ENCODE data around the gene FER.

The FER gene

GRCh38 chr5:108869066-108869465 is 121.4 kb downstream of the FER start:
- Histone ChIP-seq H3K36me3 (ENCODE audit: control insufficient read depth, insufficient read depth, low read length) (no peaks in the 10 kb centered on the region), H3K4me3 (ENCODE audit: low read length) (no peak overlapping the region), H2BK15ac (replicated peaks; ENCODE audit: low read depth) (no peak overlapping the region), H2AK5ac (ENCODE audit: low read length) (no peak overlapping the region), H3K79me1 (ENCODE audit: low read length) (no peaks in the 10 kb centered on the region), H3K56ac (ENCODE audit: low read length) (no peak overlapping the region), H2BK5ac (ENCODE audit: low read length) (no peak overlapping the region), H2BK120ac (ENCODE audit: low read depth, low read length) (no peak overlapping the region), H3K18ac (ENCODE audit: low read length) (no peak overlapping the region), H3K9ac (ENCODE audit: low read length) (no peak overlapping the region), H4K5ac (ENCODE audit: low read length) (no peak overlapping the region), H3K27ac (ENCODE audit: low read depth, low read length) (no peak overlapping the region), H3K4me2 (ENCODE audit: low read length) (no peak overlapping the region), H3K23ac (ENCODE audit: low read length) (no peak overlapping the region), H3K27me3 (ENCODE audit: insufficient read depth, low read length, poor library complexity) (no peaks in the 10 kb centered on the region), H3K4me1 (ENCODE audit: control insufficient read depth, low read depth, low read length) (no peaks in the 10 kb centered on the region), H4K8ac (ENCODE audit: low read depth, low read length) (no peak overlapping the region), H3K79me2 (ENCODE audit: control insufficient read depth, insufficient read depth, low read length) (no peaks in the 10 kb centered on the region), H3K4ac (ENCODE audit: low read depth, low read length) (no peak overlapping the region)
- no CpG with 5 or more reads among the region's 1 CpG for WGBS (ENCODE audit: extremely low coverage, insufficient coverage, low lambda C conversion rate)
- no peak for DNase-seq

- no peak overlapping the region for H2AK5ac ChIP-seq (ENCODE audit: low read length)
- no peak overlapping the region for H4K8ac ChIP-seq (ENCODE audit: low read depth, low read length)
- H3K23ac ChIP-seq (ENCODE audit: low read length): no peak overlapping the region
- no peak for DNase-seq
- H3K36me3 ChIP-seq (ENCODE audit: control insufficient read depth, insufficient read depth, low read length): no peaks in the 10 kb centered on the region
- no peaks in the 10 kb centered on the region for H3K79me1 ChIP-seq (ENCODE audit: low read length)
- no peak overlapping the region for H3K4me3 ChIP-seq (ENCODE audit: low read length)
- H3K27ac ChIP-seq (ENCODE audit: low read depth, low read length): no peak overlapping the region
- H3K79me2 ChIP-seq (ENCODE audit: control insufficient read depth, insufficient read depth, low read length): no peaks in the 10 kb centered on the region
- no peak overlapping the region for H3K4ac ChIP-seq (ENCODE audit: low read depth, low read length)
- H2BK5ac ChIP-seq (ENCODE audit: low read length): no peak overlapping the region
- no peaks in the 10 kb centered on the region for H3K4me1 ChIP-seq (ENCODE audit: control insufficient read depth, low read depth, low read length)
- no peak overlapping the region for H3K4me2 ChIP-seq (ENCODE audit: low read length)
- H3K18ac ChIP-seq (ENCODE audit: low read length): no peak overlapping the region
- no peak overlapping the region for H2BK120ac ChIP-seq (ENCODE audit: low read depth, low read length)
- H3K56ac ChIP-seq (ENCODE audit: low read length): no peak overlapping the region
- no peak overlapping the region for H4K5ac ChIP-seq (ENCODE audit: low read length)
- no peak overlapping the region for H3K9ac ChIP-seq (ENCODE audit: low read length)
- no peak overlapping the region for H2BK15ac ChIP-seq (replicated peaks; ENCODE audit: low read depth)
- H3K27me3 ChIP-seq (ENCODE audit: insufficient read depth, low read length, poor library complexity): no peaks in the 10 kb centered on the region
Measured at GRCh38 chr5:108876451-108876850, 128.8 kb downstream of the FER start.

GRCh38 chr5:108878756-108879155 is 131.1 kb downstream of the FER start:
- Histone ChIP-seq H3K4me3 (ENCODE audit: low read length) (no peak overlapping the region), H2AK5ac (ENCODE audit: low read length) (no peak overlapping the region), H3K4me2 (ENCODE audit: low read length) (no peak overlapping the region), H2BK5ac (ENCODE audit: low read length) (no peak overlapping the region), H3K18ac (ENCODE audit: low read length) (no peak overlapping the region), H4K8ac (ENCODE audit: low read depth, low read length) (no peak overlapping the region), H3K79me2 (ENCODE audit: control insufficient read depth, insufficient read depth, low read length) (no peaks in the 10 kb centered on the region), H3K79me1 (ENCODE audit: low read length) (no peaks in the 10 kb centered on the region), H4K5ac (ENCODE audit: low read length) (no peak overlapping the region), H3K9ac (ENCODE audit: low read length) (no peak overlapping the region), H3K36me3 (ENCODE audit: control insufficient read depth, insufficient read depth, low read length) (no peaks in the 10 kb centered on the region), H3K4ac (ENCODE audit: low read depth, low read length) (no peak overlapping the region), H2BK15ac (replicated peaks; ENCODE audit: low read depth) (no peak overlapping the region), H3K27me3 (ENCODE audit: insufficient read depth, low read length, poor library complexity) (no peaks in the 10 kb centered on the region), H3K56ac (ENCODE audit: low read length) (no peak overlapping the region), H3K23ac (ENCODE audit: low read length) (no peak overlapping the region), H2BK120ac (ENCODE audit: low read depth, low read length) (no peak overlapping the region), H3K27ac (ENCODE audit: low read depth, low read length) (no peak overlapping the region), H3K4me1 (ENCODE audit: control insufficient read depth, low read depth, low read length) (no peaks in the 10 kb centered on the region)
- DNase-seq: no peak
- no CpG with 5 or more reads among the region's 2 CpGs for WGBS (ENCODE audit: extremely low coverage, insufficient coverage, low lambda C conversion rate)

DNA sequence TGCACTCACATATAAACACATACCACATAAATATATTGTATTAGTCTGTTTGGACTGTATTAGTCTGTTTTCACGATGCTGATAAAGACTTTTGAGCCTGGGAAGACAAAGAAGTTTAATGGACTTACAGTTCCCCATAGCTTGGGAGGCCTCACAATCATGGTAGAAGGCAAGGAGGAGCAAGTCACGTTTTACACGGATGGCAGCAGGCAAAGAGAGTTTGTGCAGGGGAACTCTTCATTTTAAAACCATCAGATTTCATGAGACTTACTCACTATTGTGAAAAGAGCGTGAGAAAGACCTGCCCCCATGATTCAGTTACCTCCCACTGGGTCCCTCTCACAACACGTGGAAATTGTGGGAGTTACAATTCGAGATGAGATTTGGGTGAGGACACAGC is 133.4 kb downstream of the FER start:
- Histone ChIP-seq H3K79me2 (ENCODE audit: control insufficient read depth, insufficient read depth, low read length) (no peaks in the 10 kb centered on the region), H3K4ac (ENCODE audit: low read depth, low read length) (no peak overlapping the region)
- WGBS (ENCODE audit: extremely low coverage, insufficient coverage, low lambda C conversion rate): no CpG with 5 or more reads among the region's 6 CpGs

DNA sequence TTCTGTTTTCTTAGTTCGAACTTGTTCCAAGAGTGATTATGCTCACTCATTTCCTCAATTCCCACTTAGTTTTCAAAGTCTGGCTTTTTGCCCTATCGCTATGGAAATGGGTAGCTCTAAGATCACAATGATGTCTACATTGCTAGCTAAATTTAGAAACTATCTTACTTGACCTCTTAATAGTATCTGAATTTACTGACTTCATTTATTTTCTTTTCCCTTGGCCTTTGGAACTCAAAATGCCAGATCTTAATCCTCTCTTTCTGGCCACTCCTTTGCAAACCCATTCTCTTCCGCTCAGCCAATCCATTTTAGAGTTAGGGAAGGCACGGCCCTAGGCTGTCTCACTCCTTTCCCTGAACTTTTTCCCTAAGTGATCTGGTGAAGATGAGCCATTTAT is 137.0 kb downstream of the FER start:
- no peak overlapping the region for H4K5ac ChIP-seq (ENCODE audit: low read length)
- H3K27ac ChIP-seq (ENCODE audit: low read depth, low read length): no peak overlapping the region
- peak; percentile 27 for DNase-seq
- H2BK120ac ChIP-seq (ENCODE audit: low read depth, low read length): no peak overlapping the region
- H3K27me3 ChIP-seq (ENCODE audit: insufficient read depth, low read length, poor library complexity): no peaks in the 10 kb centered on the region
- H3K4ac ChIP-seq (ENCODE audit: low read depth, low read length): no peak overlapping the region
- no peaks in the 10 kb centered on the region for H3K36me3 ChIP-seq (ENCODE audit: control insufficient read depth, insufficient read depth, low read length)
- no peak overlapping the region for H3K4me3 ChIP-seq (ENCODE audit: low read length)
- no peak overlapping the region for H3K9ac ChIP-seq (ENCODE audit: low read length)
- no peak overlapping the region for H3K18ac ChIP-seq (ENCODE audit: low read length)
- no peak overlapping the region for H4K8ac ChIP-seq (ENCODE audit: low read depth, low read length)
- H2AK5ac ChIP-seq (ENCODE audit: low read length): no peak overlapping the region
- 100% methylated on average over 1 of the region's 4 CpGs for WGBS (ENCODE audit: extremely low coverage, insufficient coverage, low lambda C conversion rate)
- no peaks in the 10 kb centered on the region for H3K79me2 ChIP-seq (ENCODE audit: control insufficient read depth, insufficient read depth, low read length)
- peak overlapping the region; percentile 51 for H2BK5ac ChIP-seq (ENCODE audit: low read length)
- no peak overlapping the region for H3K23ac ChIP-seq (ENCODE audit: low read length)
- no peaks in the 10 kb centered on the region for H3K79me1 ChIP-seq (ENCODE audit: low read length)
- H3K4me2 ChIP-seq (ENCODE audit: low read length): no peak overlapping the region
- peaks cover 2% of the 10 kb centered on the region for H3K4me1 ChIP-seq (ENCODE audit: control insufficient read depth, low read depth, low read length)
- no peak overlapping the region for H3K56ac ChIP-seq (ENCODE audit: low read length)
- no peak overlapping the region for H2BK15ac ChIP-seq (replicated peaks; ENCODE audit: low read depth)

More for the DNA sequence above, 133.4 kb downstream of the FER start:
- no peak overlapping the region for H2BK120ac ChIP-seq (ENCODE audit: low read depth, low read length)
- no peak for DNase-seq
- no peak overlapping the region for H4K5ac ChIP-seq (ENCODE audit: low read length)
- no peaks in the 10 kb centered on the region for H3K36me3 ChIP-seq (ENCODE audit: control insufficient read depth, insufficient read depth, low read length)
- no peak overlapping the region for H3K18ac ChIP-seq (ENCODE audit: low read length)
- H3K4me2 ChIP-seq (ENCODE audit: low read length): no peak overlapping the region
- no peak overlapping the region for H3K27ac ChIP-seq (ENCODE audit: low read depth, low read length)
- no peak overlapping the region for H3K4me3 ChIP-seq (ENCODE audit: low read length)
- no peak overlapping the region for H2BK15ac ChIP-seq (replicated peaks; ENCODE audit: low read depth)
- H3K4me1 ChIP-seq (ENCODE audit: control insufficient read depth, low read depth, low read length): peaks cover 2% of the 10 kb centered on the region
- H3K79me1 ChIP-seq (ENCODE audit: low read length): no peaks in the 10 kb centered on the region
- no peaks in the 10 kb centered on the region for H3K27me3 ChIP-seq (ENCODE audit: insufficient read depth, low read length, poor library complexity)
- no peak overlapping the region for H4K8ac ChIP-seq (ENCODE audit: low read depth, low read length)
- no peak overlapping the region for H2AK5ac ChIP-seq (ENCODE audit: low read length)
- no peak overlapping the region for H3K23ac ChIP-seq (ENCODE audit: low read length)
- H2BK5ac ChIP-seq (ENCODE audit: low read length): no peak overlapping the region
- H3K9ac ChIP-seq (ENCODE audit: low read length): no peak overlapping the region
- no peak overlapping the region for H3K56ac ChIP-seq (ENCODE audit: low read length)

- H3K79me1 ChIP-seq (ENCODE audit: low read length): no peaks in the 10 kb centered on the region
- H3K4me2 ChIP-seq (ENCODE audit: low read length): no peak overlapping the region
- no peaks in the 10 kb centered on the region for H3K27me3 ChIP-seq (ENCODE audit: insufficient read depth, low read length, poor library complexity)
- H3K18ac ChIP-seq (ENCODE audit: low read length): no peak overlapping the region
- H3K27ac ChIP-seq (ENCODE audit: low read depth, low read length): no peak overlapping the region
- H2BK5ac ChIP-seq (ENCODE audit: low read length): no peak overlapping the region
- H3K4me3 ChIP-seq (ENCODE audit: low read length): no peak overlapping the region
- no peaks in the 10 kb centered on the region for H3K36me3 ChIP-seq (ENCODE audit: control insufficient read depth, insufficient read depth, low read length)
- no peak overlapping the region for H2AK5ac ChIP-seq (ENCODE audit: low read length)
- no peaks in the 10 kb centered on the region for H3K4me1 ChIP-seq (ENCODE audit: control insufficient read depth, low read depth, low read length)
- DNase-seq: no peak
- H3K9ac ChIP-seq (ENCODE audit: low read length): no peak overlapping the region
- H2BK15ac ChIP-seq (replicated peaks; ENCODE audit: low read depth): no peak overlapping the region
- H3K79me2 ChIP-seq (ENCODE audit: control insufficient read depth, insufficient read depth, low read length): no peaks in the 10 kb centered on the region
- H3K56ac ChIP-seq (ENCODE audit: low read length): no peak overlapping the region
- no peak overlapping the region for H2BK120ac ChIP-seq (ENCODE audit: low read depth, low read length)
- no peak overlapping the region for H3K4ac ChIP-seq (ENCODE audit: low read depth, low read length)
- H3K23ac ChIP-seq (ENCODE audit: low read length): no peak overlapping the region
- H4K5ac ChIP-seq (ENCODE audit: low read length): no peak overlapping the region
- H4K8ac ChIP-seq (ENCODE audit: low read depth, low read length): no peak overlapping the region
Measured at GRCh38 chr5:108898257-108898656, 150.6 kb downstream of the FER start.

Measured in mesendoderm (in vitro differentiated cells).